GM21447 (cell line): ENCODE measurements around the gene REV3L.
A peak's percentile ranks its signal among the peaks of the same experiment; 100 is the strongest.
"Not testable (repeated sequence)": the region's sequence is repeated elsewhere in the genome, so short reads cannot be mapped to it uniquely, and the experiment has no call there.

Experiments used
- ATAC-seq: cut with Tn5 transposase; IDR thresholded peaks from one replicate; pipeline ENCODE4 v1.9.1; 2021; ENCODE audit not compliant: unreplicated experiment

The REV3L gene

DNA sequence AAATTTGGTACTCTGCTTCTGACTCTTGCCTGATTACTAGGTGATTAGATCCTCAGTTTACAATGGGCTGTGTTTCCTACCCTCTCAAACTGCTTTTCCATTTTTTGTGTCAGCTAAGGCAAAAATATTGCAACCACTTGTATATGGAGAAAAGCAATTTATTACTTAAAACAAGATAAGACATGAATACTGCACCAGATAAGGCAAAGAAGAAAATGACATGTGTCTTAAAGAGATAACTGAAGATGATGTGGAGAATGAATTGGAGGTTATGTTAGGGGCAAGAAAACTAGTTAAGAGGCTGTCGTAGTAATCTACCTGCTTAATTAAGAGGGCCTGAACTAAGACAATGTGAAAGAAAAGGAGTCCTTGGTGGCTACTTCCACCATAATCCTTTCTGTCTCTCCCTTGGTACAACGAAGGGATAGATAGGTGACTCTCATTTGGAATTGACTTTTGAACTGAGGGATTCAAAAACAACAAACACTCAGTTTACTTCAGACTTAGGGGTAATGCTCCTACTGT lies 16.3 kb upstream of the REV3L start:
- ATAC-seq, result no peak

DNA sequence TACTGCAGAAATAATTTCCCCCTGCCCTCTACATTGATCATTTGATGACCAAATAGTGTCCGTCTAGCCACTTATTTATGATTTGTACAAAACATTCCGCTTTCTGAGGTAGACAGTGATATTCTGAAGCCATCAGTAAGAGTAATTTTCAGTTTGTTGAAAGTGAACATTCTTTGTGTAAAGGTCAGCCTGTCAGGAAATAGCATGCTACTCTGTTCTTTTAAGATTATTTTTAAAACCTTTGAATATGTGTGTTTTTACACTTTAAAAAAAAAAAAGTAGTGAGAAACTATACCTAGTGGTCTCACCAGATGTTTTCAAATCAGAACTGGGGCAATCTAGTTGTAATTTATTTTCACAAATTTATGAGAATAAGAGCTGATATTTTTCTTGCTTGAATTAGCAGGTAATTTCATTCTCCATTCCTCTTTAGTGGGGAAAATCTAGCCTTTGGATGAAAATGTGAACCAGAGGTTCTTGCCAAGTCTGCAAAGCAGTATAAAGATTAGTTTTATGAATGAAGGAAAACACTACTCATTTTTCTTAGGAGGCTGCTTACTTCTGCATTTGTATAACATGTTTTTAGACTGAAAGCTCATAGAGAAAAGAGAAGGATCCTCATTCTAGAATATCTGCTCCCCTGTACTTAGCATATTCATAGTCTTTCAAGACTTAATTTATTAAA lies 12.1 kb upstream of the REV3L start:
- ATAC-seq, result no peak

- ATAC-seq, result no peak
Observed at GRCh38 chr6:111492499-111492898, 9.5 kb upstream of the REV3L start.

- no peak for ATAC-seq
Observed at GRCh38 chr6:111490067-111490466, 7.0 kb upstream of the REV3L start.

GRCh38 chr6:111487661-111488060 lies 4.6 kb upstream of the REV3L start:
- ATAC-seq, result peak; percentile 26

DNA sequence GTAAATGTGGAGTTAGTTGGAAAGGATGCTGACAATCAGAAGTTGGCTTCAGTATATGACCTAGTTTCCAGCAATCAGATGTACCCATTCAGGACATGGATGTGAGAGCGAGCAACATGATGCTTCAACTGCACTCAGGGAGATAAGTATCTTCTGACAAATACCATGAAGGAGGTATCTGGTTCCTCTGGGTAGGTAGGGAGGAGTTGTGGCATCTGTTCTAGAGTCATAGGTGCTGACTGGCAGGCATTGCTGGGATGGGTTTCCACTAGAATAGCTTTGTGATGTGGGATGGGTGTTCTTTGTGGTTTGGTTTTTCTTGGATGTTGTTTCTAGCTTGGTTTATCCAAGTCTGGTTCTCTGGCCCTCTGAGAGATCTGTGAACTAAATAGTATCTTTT lies 3.9 kb upstream of the REV3L start:
- ATAC-seq, result no peak

- ATAC-seq, result no peak
Observed at GRCh38 chr6:111486475-111486874, 3.5 kb upstream of the REV3L start.

GRCh38 chr6:111485342-111485741 lies 2.3 kb upstream of the REV3L start:
- no peak for ATAC-seq

GRCh38 chr6:111484633-111484930 lies 1.6 kb upstream of the REV3L start:
- ATAC-seq, result no peak

DNA sequence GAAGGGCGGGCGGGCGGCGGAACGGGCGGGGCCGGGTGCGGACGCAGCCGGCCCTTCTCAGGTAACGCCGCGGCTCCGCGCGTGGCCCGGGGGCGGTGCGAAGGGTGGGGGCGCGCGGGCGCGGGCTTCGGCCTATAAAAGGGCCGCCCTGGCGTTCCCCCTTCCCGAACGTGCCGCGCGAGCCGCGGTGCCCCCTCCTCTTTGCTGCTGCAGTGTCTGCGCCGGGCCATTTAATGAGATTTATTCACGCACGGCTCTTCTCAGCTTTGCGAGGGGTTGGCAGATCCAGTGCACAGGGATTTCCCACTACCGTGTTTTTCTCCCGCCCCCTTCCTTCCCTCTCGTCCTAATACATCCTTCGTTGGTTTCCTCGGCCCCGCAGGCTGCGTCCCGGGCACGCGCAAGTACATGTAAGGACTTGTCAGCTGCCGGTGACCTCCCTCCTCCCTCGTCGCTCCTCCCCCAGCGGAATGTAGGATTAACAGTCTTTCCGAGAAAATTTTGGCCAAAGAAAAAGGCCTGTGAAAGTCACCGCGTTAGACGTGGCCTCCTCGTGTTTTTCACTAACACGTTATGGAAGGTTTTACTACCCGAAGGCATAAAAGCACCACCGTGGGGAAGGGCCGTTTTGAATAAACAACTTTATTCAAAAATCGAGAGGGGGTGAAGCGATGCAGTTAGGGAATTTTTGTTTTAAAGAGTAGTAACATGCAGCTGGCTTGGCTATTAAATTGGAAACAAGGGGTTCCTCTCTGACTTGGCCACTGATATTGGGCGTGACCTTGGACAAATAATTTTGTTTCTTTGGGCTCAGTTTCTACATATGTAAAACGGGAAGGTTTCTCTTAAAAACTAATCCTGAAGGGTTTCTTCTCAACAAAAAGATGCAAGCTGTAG lies 966 bp upstream of the REV3L start:
- ATAC-seq, result peak; percentile 46

DNA sequence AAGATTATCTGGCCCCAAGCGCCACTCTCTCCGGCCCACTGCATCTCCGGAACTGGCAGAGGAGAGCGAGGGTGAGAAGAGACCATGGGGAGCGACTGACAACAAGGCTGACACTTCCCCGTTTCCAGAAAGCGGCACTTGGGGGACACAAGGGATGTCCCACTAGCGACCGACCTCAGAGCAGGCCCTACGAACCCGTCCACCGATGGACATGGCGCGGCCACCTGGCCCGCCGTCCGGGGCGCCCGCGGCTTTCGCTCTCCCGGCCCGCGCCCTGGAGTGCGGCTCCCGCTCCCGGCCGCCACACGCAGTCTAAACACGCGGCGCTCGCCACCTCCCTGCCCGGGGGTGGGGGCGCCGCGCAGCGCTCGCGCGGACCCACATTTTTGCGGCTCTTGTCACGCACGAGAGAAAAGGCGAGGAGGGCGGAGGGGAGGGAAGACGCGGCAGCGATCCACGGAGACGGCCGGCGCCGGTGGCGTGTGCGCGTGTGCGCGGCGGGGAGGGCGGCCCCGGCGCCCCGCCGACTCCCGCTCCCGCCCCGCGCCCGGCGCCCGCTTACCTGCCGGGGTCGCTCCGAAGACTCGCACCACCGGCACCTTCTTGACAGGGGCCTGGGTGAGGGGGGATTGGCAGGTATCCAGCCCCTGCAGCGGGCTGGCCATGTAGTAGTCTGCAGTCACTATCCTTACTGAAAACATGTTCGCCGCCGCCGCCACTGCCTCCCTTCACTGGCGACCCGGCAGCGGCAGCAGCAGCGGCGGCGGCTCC lies 645 bp downstream of the REV3L start:
- ATAC-seq, result peak; percentile 14

GRCh38 chr6:111481836-111482187 lies 1.2 kb downstream of the REV3L start:
- ATAC-seq, result no peak

- no peak for ATAC-seq
Observed at GRCh38 chr6:111480988-111481822, 1.8 kb downstream of the REV3L start.

DNA sequence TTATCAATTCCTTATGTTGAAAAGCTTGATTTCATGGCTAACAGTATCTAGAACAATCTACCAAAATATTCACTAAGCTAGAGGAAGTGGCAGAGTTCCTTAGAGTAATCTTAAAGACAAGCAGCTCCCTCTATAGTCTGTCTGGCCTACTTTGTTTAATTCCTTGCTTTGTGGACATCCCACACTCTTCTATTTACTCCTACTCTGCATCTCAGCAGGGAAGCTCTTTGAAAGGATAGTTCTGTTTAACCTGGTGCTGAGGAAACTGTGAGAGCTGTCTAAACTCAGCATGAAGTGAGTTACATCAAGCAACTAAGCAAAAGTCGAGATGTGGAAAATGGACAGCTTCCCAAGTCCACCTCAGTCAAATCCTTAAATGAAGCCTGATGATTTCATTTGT lies 4.3 kb downstream of the REV3L start:
- peak; percentile 26 for ATAC-seq

- ATAC-seq, result no peak
Observed at GRCh38 chr6:111478064-111478476, 4.9 kb downstream of the REV3L start.

DNA sequence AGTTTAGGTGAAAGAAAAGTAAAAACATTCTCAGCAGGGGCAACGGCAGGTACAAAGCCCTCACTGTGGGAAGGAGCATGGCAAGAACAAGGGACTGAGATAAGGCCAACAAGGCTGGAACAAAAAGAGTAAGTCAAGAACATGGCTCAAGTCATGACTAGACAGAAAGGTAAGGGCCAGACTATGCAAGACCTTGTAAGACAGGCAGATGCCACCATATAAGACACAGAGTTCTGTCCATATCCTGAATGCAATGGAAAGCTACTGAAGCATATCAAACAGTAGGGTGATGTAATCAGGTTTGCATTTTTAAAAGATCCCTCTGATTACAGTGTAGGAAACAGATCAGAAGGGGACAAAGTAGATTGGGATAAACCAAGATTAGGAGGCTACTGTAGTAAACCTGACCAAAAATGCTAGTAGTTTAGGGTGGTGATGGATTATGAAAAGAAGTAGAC lies 5.5 kb downstream of the REV3L start:
- peak; percentile 41 for ATAC-seq

- ATAC-seq, result not testable (repeated sequence)
Observed at GRCh38 chr6:111476061-111476460, 7.0 kb downstream of the REV3L start.

GRCh38 chr6:111474771-111475170 lies 8.2 kb downstream of the REV3L start:
- no peak for ATAC-seq

GRCh38 chr6:111474106-111474505 lies 8.9 kb downstream of the REV3L start:
- no peak for ATAC-seq

DNA sequence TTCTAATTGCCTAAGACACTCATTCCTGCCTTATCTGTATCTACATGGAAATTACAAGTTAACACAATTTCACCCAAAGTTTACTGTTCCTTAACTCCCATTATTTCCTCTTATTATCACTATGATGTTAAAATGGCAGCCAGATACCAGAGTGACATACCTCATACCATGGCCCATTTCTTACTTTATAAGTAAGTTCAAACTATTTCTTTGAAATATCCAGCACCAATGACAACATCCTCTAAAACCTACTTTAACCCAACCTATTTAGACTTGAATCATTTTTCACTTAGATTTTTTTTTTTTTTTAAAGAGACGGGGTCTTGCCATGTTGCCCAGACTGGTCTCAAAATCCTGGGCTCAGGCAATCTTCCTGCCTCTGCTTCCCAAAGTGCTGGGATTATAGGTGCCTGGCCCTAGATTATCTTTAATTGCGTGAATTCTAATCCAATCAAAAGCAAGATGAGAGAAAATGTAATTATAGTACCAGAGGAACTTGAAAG lies 10.0 kb downstream of the REV3L start:
- ATAC-seq, result no peak
